ENCODE measurements around the gene TSPEAR.
"Not testable (repeated sequence)": the region's sequence is repeated elsewhere in the genome, so short reads cannot be mapped to it uniquely, and the experiment has no call there.

Gene TSPEAR

DNA sequence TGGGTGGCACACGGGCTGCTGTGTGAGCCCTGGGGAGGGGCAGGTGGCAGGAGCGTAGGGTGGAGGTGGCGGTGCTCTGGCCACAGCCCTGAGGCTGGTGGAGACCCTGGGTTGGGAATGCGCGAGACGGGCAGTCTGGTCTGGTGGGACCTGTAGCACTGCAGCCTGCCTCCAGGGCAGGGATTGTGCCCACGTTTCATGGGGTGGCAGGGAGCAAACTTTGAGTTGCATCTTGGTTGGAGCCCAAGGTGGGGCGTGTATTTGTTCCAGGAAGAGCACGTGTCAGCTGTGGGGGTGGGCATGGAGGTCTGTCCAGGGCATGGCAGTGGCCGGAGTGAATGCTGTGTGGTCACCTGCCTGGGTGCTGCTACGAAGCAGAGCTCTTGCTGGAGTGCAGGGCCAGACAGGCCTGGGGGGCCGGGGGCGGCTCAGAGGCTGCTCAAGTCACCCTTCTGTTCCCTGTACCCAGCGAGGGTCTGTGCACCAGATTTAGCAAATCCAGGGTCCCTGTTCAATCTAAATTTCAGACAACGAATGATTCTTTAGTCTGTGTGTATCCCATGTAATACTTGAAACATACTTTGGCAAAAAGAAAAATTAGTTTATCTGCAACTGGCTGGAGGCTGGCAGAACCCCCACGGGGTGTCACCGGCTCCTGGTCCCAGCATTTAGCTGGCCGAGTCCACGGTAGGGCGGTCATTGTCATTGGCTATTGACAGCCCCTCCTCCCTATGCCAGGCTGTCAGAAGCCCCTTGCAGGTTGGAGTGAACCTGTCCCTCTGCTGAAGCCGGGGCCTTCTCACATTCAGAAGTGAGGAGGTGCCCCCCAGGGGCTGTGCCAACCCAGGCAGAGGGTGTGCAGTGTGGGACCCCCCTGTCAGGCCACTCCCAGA is 198.6 kb downstream of the TSPEAR start:
- ATAC-seq, result no peak

DNA sequence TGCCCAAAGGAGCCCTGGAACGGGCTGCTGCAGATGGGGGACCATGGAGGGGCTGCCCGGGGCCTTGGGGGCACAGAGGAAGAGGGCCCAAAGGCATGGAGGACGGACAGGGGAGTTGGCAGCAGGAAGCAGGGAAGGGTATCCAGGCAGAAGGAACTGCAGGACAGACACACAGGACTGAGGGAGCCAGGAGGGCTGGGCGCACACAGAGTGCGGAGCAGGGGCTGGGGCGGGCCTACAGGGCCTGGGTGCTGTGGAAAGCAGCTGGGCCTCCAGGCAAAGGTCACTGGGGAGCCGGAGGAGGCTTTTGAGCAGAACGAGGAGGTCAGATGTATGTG is 199.5 kb downstream of the TSPEAR start:
- no peak for ATAC-seq

DNA sequence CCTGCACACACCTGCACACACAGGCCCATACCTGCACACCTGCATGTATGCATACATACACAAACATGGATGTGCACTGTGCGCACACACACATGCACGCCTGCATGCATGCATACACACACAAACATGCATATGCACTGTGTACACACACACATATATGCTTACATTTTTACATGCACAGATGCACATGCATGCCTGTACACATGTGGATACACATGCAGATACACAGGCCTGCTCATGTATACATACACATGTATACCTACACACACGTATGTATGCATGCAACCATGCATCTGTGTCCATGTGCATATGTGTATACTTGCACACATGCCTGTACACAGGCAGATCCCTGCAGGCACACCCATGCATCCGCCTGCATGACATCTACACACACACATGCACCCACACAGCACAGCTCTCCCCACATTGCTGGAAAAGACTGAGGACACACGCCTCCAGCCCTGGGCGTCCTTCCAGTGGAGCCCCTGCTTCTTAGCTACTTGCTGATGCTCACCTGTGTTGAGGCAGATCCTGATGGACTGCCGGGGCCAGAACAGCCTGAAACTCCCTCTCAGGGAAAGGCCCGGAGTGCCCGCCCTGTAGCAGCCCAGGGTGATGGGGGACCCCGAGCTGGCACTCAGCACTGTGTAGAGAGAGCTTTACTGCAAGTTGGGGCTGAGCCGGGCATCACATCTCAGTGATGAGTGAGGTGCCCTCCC is 200.0 kb downstream of the TSPEAR start:
- no peak for ATAC-seq

DNA sequence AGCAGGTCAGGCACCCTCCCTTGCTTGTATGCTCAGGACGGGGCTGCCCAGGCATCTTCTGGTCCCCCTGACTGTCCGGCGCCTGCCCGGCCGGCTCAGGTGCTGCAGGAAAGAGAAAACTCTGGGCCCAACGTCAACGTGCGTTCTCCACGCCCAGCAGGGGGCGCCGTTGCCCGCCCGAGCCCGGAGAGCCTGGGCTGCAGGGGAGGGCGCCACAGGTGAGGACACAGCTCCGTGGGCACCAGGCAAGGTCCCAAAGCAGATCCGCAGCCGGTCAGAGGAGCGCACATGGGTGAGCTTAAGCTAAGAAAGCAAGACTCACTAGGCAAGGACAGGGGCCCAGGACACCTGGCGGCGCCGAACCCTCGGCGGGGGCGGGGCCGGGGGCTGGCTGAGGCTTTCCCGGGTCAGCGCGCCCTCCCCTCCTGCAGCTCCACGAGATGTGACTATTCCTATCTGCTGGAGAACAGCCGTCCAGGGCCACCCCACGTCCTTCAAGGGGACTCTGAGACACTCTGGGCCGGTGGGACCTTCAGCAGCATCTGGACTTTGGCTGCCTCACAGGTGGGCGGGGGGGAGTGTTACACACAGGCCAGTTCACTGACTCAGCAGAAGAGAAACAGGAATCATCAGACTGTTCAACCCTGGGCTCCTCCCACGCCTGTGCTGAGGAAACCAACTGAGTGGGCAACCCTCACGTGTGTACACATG is 200.7 kb downstream of the TSPEAR start:
- peak; percentile 83 to 84 for ATAC-seq

DNA sequence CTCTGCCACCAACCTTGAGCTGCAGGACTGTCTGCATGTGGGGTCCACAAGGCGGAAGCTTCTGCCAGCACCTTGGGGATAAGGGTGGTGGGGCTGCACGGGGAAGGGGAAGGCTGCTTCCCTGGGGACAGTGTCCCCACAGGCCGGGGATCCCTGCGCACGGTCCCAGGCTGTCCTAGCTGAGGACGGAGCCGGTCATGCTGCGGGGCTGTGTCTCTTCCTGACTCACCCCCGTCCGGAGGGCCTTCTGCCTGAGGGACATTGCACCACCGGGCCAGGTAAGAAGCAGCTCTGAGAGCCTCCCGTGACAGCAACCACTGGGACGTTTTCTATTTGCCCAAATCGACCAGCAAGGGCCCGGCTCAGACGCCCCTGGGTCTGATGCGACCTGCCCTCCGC is 201.3 kb downstream of the TSPEAR start:
- no peak for ATAC-seq

DNA sequence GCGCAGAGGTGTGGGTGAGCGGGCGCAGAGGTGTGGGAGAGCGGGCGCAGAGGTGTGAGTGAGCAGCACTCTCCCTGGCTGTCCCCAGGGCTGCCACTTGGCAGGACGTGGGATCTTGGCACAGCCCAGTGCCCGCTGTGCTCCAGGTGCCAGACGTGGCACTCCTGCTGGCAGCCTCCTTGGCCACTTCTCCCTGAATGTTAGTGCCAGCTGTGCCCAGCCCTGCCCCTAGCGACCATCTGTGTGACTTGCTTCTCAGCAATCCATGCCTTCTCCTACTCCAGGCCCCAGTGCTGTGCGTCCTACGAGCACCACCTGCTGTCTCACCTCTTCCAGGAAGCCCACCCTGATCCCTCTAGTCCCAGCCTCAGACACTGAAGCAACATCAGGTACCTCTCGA is 201.8 kb downstream of the TSPEAR start:
- no peak for ATAC-seq

DNA sequence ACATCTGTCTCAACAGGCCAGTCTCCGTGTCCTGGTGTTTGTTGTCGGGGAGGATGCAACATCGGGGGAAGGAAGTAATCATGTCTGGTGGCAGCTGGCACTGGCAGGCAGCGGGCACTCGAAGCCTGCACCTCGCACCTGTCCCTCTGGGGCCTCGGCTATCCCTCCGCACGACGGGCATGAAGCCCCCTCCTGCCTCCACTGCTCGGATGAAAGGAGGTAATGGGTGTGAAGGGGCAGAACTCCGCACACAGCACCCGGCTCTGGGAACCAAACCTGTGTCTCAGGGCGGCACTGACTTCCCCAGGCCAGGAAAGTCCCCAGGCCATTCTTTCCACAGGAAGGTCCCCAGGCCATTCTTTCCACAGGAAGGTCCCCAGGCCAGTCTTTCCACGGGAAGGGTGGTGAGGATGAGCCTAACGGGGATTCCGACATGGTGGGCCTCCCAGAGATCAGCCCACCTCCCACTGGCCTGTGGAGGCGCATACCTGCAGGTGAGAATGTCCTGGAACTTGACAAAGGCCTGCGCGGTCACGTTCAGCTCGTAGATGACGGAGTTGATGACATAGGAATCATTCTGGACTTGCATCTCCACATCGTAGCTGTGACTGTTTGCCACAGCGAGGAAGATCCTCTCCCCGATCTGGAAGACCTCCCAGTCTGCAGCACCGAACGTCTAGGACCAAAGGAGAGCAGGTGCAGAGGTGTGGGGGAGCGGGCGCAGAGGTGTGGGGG is 202.5 kb downstream of the TSPEAR start:
- no peak for ATAC-seq

DNA sequence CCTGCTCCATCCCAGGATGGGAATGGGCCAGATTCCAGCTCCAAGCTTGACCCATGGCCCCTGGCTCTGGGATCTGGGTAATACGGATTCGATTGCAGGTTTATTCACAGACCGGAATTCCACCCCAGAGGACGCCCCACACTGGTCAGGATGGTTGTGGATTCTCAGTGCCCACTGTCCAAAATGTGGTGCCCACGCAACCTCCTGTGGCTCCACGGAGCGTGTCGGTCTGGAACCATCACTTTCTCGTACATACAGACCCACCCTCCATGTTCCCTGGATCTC is 203.0 kb downstream of the TSPEAR start:
- ATAC-seq, result no peak

DNA sequence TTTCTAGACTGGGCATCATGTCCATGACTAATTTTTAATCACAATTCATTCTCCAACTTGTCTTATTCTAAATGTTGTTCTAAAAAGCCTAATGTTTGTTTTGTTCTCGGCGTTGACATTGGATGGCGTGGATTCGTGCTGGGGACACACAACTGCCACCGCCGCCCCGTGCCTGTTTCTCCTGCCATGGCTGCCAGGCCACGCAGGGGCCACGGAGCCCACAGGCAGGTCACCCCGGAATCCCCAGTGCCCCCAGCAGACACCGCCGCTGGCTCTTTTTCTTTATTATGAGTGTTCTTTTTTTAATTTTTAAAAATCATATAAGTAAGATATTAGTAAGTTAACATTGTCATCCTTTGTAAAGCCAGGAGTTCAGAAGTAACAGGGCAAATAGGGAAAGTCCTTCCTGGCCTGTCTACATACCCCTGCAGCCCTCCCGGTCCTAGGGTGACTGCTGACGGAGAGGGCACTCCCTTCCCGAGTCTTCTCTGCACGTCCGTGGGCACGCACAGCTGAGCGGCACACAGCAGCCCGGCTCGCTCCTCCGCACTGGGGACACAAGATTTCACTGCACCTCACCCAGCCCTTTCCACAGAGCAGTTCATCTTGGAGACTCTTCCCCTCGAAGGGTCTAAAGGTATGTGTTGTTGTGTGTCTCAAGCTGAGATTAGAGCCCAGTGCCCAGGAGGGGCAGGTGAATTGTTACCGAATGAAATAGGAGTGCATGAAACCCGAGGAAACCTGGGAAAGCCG is 203.5 kb downstream of the TSPEAR start:
- no peak for ATAC-seq

DNA sequence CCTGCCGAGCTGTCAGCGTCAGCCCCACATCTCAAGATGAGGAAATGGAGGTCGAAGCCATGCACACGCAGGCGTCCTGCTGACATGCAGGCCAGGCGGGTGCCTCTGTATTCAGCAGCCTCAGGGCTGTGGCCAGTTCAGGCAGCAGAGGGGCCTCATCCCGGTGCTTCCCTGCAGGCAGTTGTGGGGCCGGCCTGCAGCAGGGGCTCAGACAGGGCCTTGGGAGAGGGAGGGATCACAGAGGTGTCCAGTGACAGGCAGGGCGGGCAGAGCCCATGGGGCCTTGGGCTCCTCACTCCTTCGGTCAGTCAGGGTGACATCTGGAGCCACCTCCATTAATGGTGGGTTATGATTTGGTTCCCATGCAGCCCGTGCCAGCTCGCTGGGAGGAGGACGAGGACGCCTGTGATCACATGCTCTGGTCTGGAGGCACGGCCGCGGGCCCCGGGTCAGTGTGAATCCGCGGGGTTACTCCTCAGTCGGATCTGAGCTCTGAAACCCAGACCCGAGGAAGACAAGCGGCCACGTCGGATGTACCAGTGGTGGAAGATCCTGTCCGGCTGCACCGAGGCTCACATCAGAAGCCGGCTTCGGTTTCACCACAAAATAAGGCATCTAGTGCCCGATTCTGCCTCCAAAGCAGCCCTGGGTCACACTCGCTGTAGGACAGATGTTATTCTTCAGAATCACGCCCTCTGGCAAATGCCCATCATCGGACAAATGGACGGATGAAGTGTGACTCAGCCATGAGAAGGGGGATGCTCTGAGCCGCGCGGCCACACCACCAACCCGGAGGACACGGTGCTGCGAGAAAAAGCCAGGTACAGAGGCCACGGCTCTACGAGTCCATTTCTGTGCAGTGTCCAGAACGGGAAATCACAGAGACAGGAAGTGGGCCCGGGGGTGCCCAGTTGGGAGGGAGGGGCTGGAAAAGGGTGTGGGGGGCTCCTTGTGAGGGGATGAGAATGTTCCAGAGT is 204.8 kb downstream of the TSPEAR start:
- no peak for ATAC-seq

DNA sequence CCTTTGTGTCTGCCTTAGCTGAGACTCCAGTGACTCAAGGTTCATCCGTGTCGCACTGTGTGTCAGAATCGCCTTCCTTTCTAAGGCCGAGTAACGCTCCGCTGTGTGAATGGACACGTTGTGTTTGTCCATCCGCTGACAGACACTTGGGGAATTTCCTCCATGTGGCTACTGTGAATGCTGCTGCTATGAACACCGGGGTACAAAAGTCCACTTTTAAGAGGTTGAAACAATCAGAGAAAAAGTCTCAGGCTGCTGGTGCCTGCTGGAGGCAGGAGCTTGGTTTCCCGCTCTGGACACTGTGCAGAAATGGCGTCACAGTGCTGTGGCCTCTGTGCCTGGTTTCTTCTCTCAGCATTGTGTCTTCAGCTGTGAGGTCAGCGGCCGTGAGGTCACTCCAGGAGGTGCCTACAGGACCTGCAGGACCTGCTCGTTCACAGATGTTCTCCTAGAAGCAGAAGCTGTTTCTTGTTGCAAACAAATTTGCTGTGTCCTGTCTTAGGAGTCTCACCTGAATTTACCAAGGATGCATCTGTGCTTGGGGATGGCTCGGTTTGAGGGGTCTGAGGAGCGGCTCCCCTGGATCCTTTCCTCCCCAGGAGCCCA is 205.6 kb downstream of the TSPEAR start:
- ATAC-seq, result no peak

DNA sequence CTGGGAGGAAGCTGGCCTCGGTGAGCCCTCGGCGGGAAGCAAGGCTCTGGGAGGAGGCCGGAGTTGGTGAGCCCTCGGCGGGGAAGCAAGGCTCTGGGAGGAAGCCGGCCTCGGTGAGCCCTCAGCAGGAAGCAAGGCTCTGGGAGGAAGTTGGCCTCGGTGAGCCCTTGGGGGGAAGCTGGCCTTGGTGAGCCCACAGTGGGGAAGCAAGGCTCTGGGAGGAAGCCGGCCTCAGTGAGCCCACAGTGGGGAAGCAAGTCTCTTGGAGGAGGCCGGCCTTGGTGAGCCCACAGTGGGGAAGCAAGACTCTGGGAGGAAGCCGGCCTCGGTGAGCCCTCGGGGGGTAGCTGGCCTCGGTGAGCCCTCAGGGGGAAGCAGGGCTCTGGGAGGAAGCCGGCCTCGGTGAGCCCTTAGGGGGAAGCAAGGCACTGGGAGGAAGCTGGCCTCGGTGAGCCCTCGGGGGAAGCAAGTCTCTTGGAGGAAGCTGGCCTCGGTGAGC is 207.4 kb downstream of the TSPEAR start:
- ATAC-seq, result no peak

DNA sequence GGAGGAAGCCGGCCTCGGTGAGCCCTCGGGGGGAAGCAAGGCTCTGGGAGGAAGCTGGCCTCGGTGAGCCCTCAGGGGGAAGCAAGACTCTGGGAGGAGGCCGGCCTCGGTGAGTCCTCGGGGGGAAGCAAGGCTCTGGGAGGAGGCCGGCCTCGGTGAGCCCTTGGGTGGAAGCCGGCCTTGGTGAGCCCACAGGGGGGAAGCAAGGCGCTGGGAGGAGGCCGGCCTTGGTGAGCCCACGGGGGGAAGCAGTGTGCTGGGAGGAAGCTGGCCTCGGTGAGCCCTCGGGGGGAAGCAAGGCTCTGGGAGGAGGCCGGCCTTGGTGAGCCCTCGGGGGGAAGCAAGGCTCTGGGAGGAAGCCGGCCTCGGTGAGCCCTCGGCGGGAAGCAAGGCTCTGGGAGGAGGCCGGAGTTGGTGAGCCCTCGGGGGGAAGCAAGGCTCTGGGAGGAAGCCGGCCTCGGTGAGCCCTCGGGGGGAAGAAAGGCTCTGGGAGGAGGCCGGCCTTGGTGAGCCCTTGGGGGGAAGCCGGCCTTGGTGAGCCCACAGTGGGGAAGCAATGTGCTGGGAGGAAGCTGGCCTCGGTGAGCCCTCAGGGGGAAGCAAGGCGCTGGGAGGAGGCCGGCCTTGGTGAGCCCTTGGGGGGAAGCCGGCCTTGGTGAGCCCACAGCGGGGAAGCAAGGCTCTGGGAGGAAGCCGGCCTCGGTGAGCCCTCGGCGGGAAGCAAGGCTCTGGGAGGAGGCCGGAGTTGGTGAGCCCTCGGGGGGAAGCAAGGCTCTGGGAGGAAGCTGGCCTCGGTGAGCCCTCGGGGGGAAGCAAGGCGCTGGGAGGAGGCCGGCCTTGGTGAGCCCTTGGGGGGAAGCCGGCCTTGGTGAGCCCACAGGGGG is 208.1 kb downstream of the TSPEAR start:
- ATAC-seq, result not testable (repeated sequence)

DNA sequence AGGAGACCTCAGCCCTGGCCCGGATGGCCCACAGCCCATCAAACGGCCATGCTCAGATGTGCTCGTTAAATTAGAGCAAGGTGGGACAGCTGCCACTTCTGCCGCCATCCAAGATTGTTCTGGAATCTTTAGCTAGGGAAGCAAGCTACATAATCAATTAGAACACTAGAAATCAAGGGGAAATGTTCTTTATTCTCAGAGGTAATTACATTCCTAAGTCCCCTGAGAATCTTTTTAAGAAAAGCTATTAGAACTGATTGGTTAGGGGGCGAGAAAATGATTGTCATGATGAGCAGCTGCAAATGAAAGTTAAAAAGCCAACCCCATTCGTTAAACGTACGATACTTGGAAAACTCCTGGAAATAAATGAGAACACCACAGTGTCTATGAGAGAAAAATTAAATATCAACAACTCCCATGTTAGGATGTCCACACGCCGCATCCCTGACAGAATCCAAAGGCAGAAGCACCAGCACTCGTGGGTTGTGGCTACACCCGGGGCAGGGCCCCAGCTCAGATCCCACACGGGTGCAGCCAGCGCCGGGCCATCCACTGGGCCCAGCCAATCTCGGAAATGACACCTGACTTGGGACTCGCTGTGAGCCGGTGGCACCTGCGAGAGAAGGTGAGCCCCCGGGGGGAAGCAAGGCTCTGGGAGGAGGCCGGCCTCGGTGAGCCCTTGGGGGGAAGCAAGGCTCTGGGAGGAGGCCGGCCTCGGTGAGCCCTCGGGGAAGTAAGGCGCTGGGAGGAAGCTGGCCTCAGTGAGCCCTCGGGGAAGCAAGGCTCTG is 209.0 kb downstream of the TSPEAR start:
- ATAC-seq, result no peak

DNA sequence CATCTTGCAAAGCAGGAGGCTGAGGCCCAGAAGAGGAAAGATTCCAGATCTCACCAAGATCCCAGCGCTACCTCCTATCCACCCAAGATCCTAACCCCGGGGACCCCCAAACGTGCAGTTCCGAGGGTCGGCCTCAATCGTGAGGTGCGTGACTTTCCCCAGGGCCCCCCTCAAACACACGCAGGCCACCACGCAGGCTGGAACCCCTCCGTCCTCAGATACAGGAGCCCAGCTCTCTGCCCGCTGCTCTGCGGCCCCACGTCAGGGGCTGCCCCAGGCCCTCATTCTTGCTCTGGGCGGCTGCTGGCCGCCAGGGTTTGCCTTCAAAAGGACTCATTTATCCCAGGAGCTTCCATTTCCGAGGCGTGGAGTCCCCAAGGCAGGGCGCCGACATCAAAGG is 211.3 kb downstream of the TSPEAR start:
- no peak for ATAC-seq

DNA sequence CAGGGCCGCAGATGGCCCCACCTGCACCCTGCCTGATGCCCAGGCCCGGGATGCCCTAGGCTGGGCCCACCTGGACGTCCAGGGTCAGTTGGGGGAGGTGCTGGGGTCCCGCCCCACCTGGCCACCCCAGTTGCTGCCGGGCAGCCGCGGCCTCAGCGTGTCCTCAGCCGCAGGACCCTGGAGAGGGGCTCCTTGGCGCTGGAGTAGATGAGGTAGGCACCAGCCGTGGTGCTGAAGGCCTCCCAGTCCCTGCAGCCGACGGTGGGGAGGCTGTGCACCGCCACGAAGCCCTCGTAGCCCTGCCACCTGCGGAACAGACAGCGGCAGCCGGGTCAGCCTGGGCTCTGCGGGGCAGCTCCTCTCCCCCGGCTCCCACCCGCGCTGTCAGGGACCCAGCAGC is 211.7 kb downstream of the TSPEAR start:
- ATAC-seq, result no peak

DNA sequence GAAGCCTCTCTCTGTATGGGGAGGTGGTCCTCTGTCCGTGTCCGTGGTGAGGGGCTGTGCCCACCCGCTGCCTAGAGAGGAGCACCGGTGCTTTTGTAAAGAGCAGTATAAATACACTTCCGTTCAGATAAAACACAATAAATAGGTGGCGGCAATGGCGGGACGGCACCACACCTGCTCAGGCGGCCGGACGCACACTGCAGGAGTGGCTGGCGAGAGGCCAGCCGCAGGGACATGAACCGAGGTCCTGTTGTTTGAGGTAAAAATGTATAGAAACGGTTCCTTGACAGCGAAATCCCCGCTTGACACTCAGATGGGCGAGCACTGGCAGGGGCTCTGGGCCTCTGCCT is 212.2 kb downstream of the TSPEAR start:
- ATAC-seq, result no peak

DNA sequence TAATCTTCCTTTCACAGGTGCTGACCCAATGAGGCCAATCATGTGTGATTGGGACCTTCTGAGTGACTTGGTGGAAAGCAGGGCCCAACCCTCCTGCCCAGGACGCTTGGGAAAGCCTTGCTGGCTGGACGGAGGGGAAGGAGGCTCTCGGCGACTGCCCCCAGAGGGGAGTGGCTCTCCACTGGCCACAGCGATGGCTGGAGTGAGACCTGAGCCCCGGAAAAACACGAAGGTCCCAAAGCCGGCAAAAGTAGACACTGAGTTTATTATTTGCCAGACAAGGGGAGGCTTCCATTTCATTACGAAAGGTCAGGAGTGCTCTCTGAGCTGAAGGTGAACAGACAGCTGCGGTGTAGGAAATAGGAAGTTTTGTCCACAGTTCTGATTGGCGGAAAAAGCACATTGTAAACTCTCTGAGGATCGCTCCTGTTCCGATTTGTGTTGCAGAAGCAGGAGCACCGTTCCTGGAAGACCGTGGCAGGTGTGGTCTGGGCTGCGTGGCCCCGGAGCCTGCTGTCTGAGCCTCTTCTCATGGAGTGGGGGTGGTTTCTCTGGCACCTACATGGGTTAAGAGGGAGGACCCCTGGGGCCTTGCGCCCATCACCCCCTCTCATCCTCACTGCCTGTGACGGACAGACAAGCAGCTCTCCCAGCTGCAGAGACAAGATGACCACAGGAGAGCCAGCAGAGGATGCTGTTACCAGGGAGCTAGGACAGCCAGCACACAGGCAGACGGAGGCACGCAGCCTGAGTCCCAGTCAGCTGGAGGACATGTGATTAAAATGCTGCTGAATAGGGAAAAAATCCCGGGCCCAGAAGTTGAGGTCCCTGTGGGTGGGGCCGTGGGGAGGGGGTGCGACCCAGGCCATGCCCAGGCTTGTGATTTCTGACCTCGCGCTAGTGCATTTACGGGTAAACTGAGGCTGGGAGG is 212.8 kb downstream of the TSPEAR start:
- ATAC-seq, result no peak

Data from activated CD4-positive, CD25-positive, alpha-beta regulatory T cell treated with anti-CD3 and anti-CD28 coated beads, Interleukin-2, amount 50 U/mL, for 24 hours (primary cell).